Nephron (organoid): ENCODE data around the gene CYP1A2.

Experiments
- H3K27ac Mint-ChIP-seq, 3 experiments: 2 replicates each; pipeline ENCODE4 v1.8.0; 2020; ENCODE audit warnings: mixed read lengths in 3 of 3, mild to moderate bottlenecking in 2 of 3, moderate library complexity in 1 of 3
- H3K27me3 Mint-ChIP-seq: 2 replicates; pipeline ENCODE4 v1.8.0; 2021; ENCODE audit warnings: low read depth, mild to moderate bottlenecking, moderate library complexity, mixed read lengths
- H3K36me3 Mint-ChIP-seq: 2 replicates; pipeline ENCODE4 v1.8.0; 2020; ENCODE audit warnings: low read depth, mixed read lengths
- H3K4me1 Mint-ChIP-seq: 2 replicates; pipeline ENCODE4 v1.8.0; 2020; ENCODE audit warnings: mixed read lengths
- H3K4me3 Mint-ChIP-seq, 3 experiments: 2 replicates each; pipeline ENCODE4 v1.8.0; 2020; ENCODE audit warnings: mild to moderate bottlenecking in 3 of 3, mixed read lengths in 3 of 3, moderate library complexity in 2 of 3
- H3K9me3 Mint-ChIP-seq: 2 replicates; pipeline ENCODE4 v1.8.0; 2020; ENCODE audit warnings: mixed read lengths
- TF ChIP-seq, protein P1 (sequence below), 3 experiments: fragments of 200-600 bp; sonication (generic); IDR thresholded peaks; one replicate each; pipeline ENCODE4 v1.5.0; 2021; ENCODE audit warnings: antibody characterized with exemption in 3 of 3; ENCODE audit not compliant: unreplicated experiment in 3 of 3

CYP1A2 gene

DNA sequence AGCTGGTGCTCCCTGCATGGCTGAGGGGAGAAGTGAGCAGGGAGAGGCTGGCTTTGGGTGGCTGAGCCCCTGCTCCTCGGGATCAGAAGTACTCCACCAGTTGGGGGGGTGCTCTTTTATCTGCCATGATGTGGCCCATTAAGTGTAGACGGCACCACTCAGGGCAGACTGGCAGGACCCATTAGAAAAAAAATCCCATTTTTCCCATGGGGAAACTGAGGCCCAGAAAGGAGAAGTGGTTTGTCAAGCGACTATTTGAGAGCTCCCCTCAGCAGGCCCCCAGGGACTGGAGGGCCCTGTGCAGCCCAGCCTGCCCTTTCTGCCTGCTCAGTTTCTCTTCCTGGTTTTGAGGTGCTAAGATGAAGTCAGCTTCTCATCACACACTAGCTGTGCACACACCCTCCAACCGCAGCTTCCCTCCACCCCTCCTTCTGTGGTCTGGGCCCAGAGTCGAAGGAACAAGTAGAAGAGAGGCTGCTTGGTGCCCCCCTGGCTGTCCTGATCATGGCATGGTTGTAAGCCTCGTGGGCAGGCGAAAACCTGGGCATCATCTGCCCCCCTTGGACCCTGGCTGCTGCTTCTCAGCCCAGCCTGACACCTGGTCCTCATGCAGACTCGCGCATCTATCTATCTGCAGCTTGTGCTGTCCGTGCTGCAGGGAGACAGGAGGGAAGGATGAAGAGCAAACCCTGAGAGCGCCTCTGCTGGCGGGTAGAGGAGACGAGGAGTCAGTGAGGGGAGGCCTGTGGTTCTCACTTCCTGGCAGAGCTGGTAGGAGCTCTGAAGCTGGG lies 38.8 kb downstream of the CYP1A2 start:
- Mint-ChIP-seq H3K4me3 (peak overlapping the region; percentile 31 to 48 (median 45)), H3K9me3 (no peaks in the 10 kb centered on the region), H3K27ac (peak overlapping the region; percentile 19 to 30 (median 25)), H3K36me3 (no peaks in the 10 kb centered on the region), H3K4me1 (peaks cover 57% of the 10 kb centered on the region), H3K27me3 (no peaks in the 10 kb centered on the region)
- TF ChIP-seq, protein P1, sequence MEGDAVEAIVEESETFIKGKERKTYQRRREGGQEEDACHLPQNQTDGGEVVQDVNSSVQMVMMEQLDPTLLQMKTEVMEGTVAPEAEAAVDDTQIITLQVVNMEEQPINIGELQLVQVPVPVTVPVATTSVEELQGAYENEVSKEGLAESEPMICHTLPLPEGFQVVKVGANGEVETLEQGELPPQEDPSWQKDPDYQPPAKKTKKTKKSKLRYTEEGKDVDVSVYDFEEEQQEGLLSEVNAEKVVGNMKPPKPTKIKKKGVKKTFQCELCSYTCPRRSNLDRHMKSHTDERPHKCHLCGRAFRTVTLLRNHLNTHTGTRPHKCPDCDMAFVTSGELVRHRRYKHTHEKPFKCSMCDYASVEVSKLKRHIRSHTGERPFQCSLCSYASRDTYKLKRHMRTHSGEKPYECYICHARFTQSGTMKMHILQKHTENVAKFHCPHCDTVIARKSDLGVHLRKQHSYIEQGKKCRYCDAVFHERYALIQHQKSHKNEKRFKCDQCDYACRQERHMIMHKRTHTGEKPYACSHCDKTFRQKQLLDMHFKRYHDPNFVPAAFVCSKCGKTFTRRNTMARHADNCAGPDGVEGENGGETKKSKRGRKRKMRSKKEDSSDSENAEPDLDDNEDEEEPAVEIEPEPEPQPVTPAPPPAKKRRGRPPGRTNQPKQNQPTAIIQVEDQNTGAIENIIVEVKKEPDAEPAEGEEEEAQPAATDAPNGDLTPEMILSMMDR (IDR thresholded peaks at IDR 0.05; ENCODE audit: unreplicated experiment in 3 of 3): peak; percentile 40 to 51 (median 48)

DNA sequence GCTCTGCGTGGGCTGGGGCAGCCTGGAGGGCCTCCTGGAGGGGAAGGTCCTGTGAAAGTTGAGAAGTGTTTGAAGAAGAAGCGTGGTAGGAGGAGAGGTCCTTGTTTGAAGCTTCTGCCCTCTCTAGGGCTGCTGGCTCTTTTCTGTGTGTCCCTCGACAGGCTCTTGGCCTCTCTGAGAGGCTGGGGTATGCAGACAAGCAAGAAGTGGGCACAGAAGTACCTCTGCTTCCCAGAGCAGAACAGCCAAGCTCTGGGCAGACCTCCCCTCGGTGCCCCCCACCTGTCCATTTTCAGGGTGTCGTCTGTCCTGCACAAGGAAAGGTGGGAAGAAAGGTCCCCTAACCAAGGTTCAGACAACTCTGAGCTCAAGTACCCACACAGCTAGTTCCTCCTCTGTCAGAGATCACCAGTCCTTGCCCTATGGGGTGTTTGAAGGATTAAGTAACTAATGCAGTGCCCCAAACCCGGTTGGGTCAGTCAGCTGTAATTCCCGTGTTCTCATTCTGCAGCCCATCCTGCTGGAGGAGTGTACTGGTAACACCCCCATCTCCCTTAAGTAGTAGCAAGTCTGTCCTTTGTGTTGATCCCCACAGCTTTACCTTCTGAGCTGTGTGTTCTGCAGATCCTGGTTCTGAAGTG lies 39.5 kb downstream of the CYP1A2 start:
- no peaks in the 10 kb centered on the region for H3K27me3 Mint-ChIP-seq
- H3K4me3 Mint-ChIP-seq: peak overlapping the region; percentile 31 to 48 (median 45)
- TF ChIP-seq, protein P1 (IDR thresholded peaks at IDR 0.05; ENCODE audit: unreplicated experiment in 3 of 3): no peak
- H3K27ac Mint-ChIP-seq: peak overlapping the region; percentile 25 to 46 (median 30)
- no peaks in the 10 kb centered on the region for H3K9me3 Mint-ChIP-seq
- peaks cover 52% of the 10 kb centered on the region for H3K4me1 Mint-ChIP-seq
- H3K36me3 Mint-ChIP-seq: no peaks in the 10 kb centered on the region

DNA sequence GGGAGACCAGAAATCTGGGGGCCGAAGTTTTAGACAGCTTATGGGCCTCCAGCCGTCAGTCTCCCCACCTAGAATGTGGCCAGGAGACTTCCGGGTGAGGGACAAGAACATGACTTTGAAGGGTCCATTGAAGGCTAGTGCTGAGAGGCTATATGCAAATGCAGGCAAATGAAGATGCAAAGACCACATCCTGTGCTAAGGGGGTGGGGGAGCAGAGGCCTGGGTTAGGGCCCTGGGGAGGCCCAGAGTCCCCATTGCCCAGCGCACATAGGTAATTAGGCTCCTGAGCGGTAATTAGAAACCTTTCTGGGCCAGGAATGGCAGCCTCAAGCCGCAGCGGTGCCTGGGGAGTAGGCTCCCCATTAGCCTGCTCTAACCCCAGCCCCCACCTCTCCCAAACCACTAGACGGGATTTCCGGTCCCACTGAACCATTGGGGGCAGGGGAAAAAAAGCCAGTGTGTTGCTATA lies 40.1 kb downstream of the CYP1A2 start:
- Mint-ChIP-seq H3K9me3 (no peaks in the 10 kb centered on the region), H3K4me1 (peaks cover 46% of the 10 kb centered on the region), H3K4me3 (peak overlapping the region in 1 of 3 experiments; percentile 23), H3K36me3 (no peaks in the 10 kb centered on the region), H3K27ac (peak overlapping the region in 1 of 3 experiments; percentile 46), H3K27me3 (no peaks in the 10 kb centered on the region)
- TF ChIP-seq, protein P1 (IDR thresholded peaks at IDR 0.05; ENCODE audit: unreplicated experiment in 3 of 3): no peak

DNA sequence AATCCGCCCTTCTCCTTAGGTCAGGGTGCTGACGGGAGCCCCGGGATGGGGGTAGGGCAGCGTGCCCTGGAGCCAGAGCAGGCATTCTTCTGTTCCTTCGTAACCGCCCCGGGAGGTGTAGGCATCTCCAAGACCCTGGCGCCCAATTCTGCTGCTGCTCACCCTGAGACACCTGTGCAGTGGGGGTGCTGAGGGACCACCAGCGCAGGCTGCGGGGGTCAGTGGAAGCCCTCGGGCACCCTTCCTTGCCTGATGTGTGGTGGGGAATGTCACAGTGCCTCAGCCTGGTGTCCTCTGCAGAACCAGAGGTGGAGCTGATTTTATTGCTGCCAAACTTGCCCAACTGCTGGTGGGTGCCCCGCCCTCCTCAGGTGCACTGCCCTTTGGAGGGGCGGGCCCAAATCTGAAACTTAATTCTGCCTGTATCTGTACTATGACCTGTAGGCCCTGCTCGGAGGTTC lies 40.6 kb downstream of the CYP1A2 start:
- H3K27ac Mint-ChIP-seq: peak overlapping the region in 2 of 3 experiments; percentile 29 to 77
- TF ChIP-seq, protein P1 (IDR thresholded peaks at IDR 0.05; ENCODE audit: unreplicated experiment in 3 of 3): no peak
- H3K4me1 Mint-ChIP-seq: peaks cover 44% of the 10 kb centered on the region
- no peaks in the 10 kb centered on the region for H3K9me3 Mint-ChIP-seq
- H3K27me3 Mint-ChIP-seq: no peaks in the 10 kb centered on the region
- no peaks in the 10 kb centered on the region for H3K36me3 Mint-ChIP-seq
- no peak overlapping the region for H3K4me3 Mint-ChIP-seq

DNA sequence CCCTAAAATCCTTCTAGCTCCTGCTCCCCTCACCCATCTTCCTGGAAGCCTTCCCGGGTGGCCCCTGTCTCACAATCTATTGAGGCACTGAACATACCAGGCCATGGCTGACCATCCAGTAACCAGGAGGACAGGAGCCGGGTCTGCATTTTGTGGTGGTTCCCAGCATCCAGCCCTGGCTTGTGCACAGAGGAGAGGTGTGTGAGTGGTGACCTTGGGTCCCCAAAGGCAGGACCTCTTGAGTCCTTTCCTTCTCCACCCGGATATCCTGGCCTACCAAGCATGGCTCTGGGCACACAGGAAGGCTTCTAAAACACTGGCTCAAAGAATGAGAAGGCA lies 41.1 kb downstream of the CYP1A2 start:
- Mint-ChIP-seq H3K9me3 (no peaks in the 10 kb centered on the region), H3K4me3 (peak overlapping the region in 1 of 3 experiments; percentile 20)
- TF ChIP-seq, protein P1 (IDR thresholded peaks at IDR 0.05; ENCODE audit: unreplicated experiment in 3 of 3): no peak

More for the DNA sequence above, 41.1 kb downstream of the CYP1A2 start:
- peaks cover 41% of the 10 kb centered on the region for H3K4me1 Mint-ChIP-seq
- no peaks in the 10 kb centered on the region for H3K36me3 Mint-ChIP-seq
- peak overlapping the region in 2 of 3 experiments; percentile 29 to 77 for H3K27ac Mint-ChIP-seq
- no peaks in the 10 kb centered on the region for H3K27me3 Mint-ChIP-seq
